T-helper 2 cell treated with Interferon-gamma antibody and Interleukin-4, amounts not matched to agents 5 μg/mL and 100 μg/mL, for 36 hours (primary cell): ENCODE data around the gene CTDSPL2.

Experiments used
- DNase-seq: peaks from one replicate; pipeline ENCODE4 v3.0.0; 2021; ENCODE audit warnings: low spot score
- H3K27ac Mint-ChIP-seq: one replicate; pipeline ENCODE4 v1.8.0; 2021; ENCODE audit warnings: mild to moderate bottlenecking, mixed read lengths
- H3K27me3 Mint-ChIP-seq: one replicate; pipeline ENCODE4 v1.8.0; 2021; ENCODE audit warnings: low read depth, mixed read lengths
- H3K36me3 Mint-ChIP-seq: one replicate; pipeline ENCODE4 v1.8.0; 2021; ENCODE audit warnings: low read depth, mixed read lengths
- H3K4me1 Mint-ChIP-seq: one replicate; pipeline ENCODE4 v1.8.0; 2021; ENCODE audit warnings: low read depth, mixed read lengths
- H3K4me3 Mint-ChIP-seq: one replicate; pipeline ENCODE4 v1.8.0; 2022; ENCODE audit warnings: mild to moderate bottlenecking, moderate library complexity, mixed read lengths
- H3K9me3 Mint-ChIP-seq: one replicate; pipeline ENCODE4 v1.8.0; 2021; ENCODE audit warnings: mixed read lengths

The CTDSPL2 gene

DNA sequence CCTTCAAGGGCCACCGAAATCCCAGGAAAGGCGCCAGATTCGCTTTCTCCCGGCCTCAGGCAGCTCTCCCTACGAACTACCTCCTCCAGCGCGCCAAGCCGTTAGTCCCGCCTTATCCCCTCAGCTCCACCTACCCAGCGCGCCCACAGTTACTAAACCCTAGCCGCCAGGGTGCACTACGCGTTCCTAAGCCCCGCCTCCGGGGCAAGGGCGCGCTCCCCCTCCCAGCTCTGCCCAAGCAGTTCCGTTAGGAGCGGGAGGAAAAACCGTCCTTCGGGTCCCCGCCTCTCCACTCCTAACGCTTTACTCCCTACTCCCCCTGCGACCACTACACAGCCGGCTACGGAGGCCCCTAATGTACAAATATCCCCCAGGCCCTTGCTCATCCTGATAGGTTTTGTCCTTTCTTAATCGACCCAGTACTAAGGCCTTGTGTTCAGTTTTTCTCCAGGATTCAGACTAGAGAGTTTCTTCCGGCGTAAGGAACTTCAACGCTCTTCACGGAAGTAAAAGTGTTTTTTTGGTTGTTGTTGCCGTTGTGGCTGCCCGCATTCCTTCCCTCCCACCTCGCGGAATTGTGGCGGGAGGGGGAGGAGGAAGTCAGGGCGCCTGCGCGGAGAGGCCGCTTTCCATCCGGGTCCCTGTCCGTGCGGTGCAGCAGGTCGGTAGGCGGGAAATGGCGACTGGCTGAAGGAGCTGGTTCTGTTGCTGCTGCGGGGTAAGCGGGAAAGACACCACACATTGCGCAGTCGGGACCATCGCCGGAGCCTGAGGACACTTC is at the start of gene CTDSPL2:
TSS of gene CTDSPL2 (plus strand) at position 655 of the 781 bp plus-strand sequence. CDS start 31,386 bp downstream, outside the sequence.
- H3K27me3 Mint-ChIP-seq: peaks cover 2% of the 10 kb centered on the region
- peaks cover 38% of the 10 kb centered on the region for H3K4me1 Mint-ChIP-seq
- peak; percentile 94 for DNase-seq
- peaks cover 17% of the 10 kb centered on the region for H3K36me3 Mint-ChIP-seq
- H3K4me3 Mint-ChIP-seq: peak within 1 kb of the TSS; percentile 98
- H3K9me3 Mint-ChIP-seq: no peaks in the 10 kb centered on the region
- peak within 1 kb of the TSS; percentile 99 for H3K27ac Mint-ChIP-seq

DNA sequence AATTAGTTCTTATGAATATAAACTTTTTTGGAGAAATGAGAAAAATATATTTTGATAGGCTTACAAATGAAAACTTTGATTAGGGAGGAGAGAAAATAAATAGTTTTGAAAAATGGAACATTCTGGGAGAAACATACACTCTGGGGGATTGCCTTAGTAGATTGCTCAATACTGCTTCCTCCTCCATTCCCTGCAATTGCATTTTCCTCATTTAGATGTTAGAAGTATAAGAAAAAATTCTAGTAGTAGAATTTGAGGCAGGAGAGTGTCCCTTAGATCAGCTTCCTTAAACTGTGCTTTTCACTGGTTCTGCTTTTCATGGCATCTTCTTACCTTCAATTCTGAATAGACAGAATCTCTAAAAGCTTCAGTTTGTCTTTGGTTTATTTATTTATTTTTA is 46.2 kb upstream of the CTDSPL2 start:
- no peak for DNase-seq
- Mint-ChIP-seq H3K9me3 (no peaks in the 10 kb centered on the region), H3K27ac (no peak overlapping the region), H3K27me3 (no peaks in the 10 kb centered on the region), H3K4me3 (no peak overlapping the region), H3K36me3 (peaks cover 28% of the 10 kb centered on the region), H3K4me1 (peaks cover 7% of the 10 kb centered on the region)

DNA sequence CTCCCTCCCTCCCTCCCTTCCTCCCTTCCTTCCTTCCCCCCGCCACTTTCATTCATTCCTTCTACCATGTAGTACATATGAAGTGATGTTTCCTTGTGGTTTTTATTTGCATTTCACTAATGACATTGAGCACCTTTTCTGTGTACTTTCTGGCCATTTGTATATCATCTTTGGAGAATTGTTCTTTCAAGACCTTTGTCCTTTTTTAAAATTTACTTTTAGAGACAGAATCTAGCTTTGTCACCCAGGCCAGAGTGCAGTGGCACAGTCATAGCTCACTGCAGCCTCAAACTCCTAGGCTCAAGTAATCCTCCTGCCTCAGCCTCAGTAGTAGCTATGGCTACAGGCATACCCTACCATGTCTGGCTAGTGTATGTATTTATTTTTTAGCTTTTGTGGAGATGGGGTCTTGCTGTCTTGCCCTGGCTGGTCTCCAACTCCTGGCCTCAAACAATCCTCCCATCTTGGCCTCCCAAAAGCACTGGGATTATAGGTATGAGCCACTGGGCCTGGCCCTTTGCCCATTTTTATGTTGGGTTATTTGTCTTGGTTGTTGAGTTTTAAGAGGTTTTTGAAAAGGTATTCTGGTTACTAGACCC is 42.0 kb upstream of the CTDSPL2 start:
- peak overlapping the region; percentile 73 for H3K27ac Mint-ChIP-seq
- no peaks in the 10 kb centered on the region for H3K9me3 Mint-ChIP-seq
- no peak overlapping the region for H3K4me3 Mint-ChIP-seq
- no peak for DNase-seq
- H3K36me3 Mint-ChIP-seq: peaks cover 25% of the 10 kb centered on the region
- H3K4me1 Mint-ChIP-seq: peaks cover 7% of the 10 kb centered on the region
- no peaks in the 10 kb centered on the region for H3K27me3 Mint-ChIP-seq

DNA sequence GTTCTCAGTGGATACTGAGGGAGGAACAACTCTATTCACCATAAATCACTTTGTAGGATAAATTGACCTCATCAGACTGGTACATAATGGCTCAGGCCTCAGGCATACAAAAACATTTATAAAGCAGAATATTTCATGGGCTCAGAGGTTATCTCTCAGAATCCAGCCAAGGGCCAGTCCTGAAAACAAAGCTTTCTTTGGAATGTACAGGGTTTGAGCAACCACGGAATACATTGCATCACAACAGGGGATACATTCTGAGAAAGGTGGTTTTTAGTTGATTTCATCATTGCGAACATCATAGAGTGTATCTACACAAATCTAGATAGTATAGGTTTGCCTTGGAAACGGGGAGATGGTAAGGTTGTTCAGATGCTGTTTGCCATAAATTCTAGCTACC is 33.4 kb upstream of the CTDSPL2 start:
- Mint-ChIP-seq H3K36me3 (peaks cover 4% of the 10 kb centered on the region), H3K9me3 (no peaks in the 10 kb centered on the region), H3K4me1 (peaks cover 11% of the 10 kb centered on the region), H3K27ac (no peak overlapping the region), H3K4me3 (no peak overlapping the region), H3K27me3 (no peaks in the 10 kb centered on the region)
- DNase-seq: no peak

DNA sequence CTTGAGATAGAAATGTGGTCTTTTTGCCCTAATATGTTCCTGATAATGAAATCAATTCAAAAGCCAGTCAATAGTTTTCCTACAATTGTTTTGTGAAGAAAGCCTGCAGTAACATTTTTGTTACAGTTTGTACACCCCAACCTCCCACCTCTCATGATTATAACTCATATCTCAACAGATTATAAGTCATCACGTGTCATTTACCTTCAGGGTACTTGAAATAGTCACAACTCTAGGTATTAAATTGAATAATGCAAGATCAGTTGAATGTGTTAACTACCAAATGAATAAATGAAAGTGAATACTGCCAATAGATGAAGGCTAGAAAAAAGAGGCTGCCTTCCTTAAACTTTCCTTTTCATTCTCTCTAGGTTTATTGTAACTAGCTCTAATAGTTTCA is 32.9 kb upstream of the CTDSPL2 start:
- H3K4me1 Mint-ChIP-seq: peaks cover 11% of the 10 kb centered on the region
- H3K9me3 Mint-ChIP-seq: no peaks in the 10 kb centered on the region
- no peak for DNase-seq
- H3K36me3 Mint-ChIP-seq: peaks cover 4% of the 10 kb centered on the region
- no peak overlapping the region for H3K4me3 Mint-ChIP-seq
- no peaks in the 10 kb centered on the region for H3K27me3 Mint-ChIP-seq
- H3K27ac Mint-ChIP-seq: no peak overlapping the region

DNA sequence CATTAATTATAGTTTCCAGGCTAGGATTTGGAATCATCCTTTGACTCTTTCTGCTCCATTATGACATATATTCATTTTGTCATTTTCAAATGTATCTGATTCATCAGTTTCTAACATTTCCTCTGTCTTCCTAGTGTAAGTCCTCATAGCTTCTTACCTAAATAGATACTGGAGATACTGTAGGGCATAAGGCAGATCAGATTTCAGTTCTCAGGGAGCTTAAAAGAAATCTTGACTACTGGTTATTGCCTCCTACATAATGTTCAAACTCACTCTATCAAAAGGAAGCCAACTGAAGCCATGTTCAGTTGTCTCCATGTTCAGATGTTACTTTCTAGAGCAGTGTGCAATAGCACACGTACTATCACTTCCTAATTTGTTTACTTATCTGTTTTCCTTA is 29.6 kb upstream of the CTDSPL2 start:
- no peak for DNase-seq
- Mint-ChIP-seq H3K27ac (no peak overlapping the region), H3K4me3 (no peak overlapping the region), H3K4me1 (peaks cover 11% of the 10 kb centered on the region), H3K9me3 (no peaks in the 10 kb centered on the region), H3K27me3 (no peaks in the 10 kb centered on the region), H3K36me3 (peaks cover 8% of the 10 kb centered on the region)

DNA sequence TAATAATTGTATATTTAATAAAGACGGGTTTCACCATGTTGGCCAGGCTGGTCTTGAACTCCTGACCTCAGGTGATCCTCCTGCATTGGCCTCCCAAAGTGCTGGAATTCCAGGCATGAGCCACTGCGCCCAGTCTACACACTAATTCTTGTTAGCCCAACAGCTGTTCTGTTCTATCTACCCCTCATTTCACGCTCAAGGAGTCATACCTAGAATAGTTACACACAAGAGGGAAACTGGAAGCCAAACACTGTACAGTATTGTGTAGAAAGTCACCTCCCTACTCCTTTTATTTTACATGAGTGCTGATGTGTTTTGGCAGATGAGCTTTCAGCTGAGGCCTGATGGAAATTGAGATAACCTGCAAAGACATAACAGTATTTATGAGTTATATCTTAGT is 13.4 kb upstream of the CTDSPL2 start:
- H3K27ac Mint-ChIP-seq: no peak overlapping the region
- peaks cover 3% of the 10 kb centered on the region for H3K4me1 Mint-ChIP-seq
- DNase-seq: peak; percentile 15
- no peaks in the 10 kb centered on the region for H3K27me3 Mint-ChIP-seq
- peaks cover 14% of the 10 kb centered on the region for H3K36me3 Mint-ChIP-seq
- no peaks in the 10 kb centered on the region for H3K9me3 Mint-ChIP-seq
- H3K4me3 Mint-ChIP-seq: no peak overlapping the region

DNA sequence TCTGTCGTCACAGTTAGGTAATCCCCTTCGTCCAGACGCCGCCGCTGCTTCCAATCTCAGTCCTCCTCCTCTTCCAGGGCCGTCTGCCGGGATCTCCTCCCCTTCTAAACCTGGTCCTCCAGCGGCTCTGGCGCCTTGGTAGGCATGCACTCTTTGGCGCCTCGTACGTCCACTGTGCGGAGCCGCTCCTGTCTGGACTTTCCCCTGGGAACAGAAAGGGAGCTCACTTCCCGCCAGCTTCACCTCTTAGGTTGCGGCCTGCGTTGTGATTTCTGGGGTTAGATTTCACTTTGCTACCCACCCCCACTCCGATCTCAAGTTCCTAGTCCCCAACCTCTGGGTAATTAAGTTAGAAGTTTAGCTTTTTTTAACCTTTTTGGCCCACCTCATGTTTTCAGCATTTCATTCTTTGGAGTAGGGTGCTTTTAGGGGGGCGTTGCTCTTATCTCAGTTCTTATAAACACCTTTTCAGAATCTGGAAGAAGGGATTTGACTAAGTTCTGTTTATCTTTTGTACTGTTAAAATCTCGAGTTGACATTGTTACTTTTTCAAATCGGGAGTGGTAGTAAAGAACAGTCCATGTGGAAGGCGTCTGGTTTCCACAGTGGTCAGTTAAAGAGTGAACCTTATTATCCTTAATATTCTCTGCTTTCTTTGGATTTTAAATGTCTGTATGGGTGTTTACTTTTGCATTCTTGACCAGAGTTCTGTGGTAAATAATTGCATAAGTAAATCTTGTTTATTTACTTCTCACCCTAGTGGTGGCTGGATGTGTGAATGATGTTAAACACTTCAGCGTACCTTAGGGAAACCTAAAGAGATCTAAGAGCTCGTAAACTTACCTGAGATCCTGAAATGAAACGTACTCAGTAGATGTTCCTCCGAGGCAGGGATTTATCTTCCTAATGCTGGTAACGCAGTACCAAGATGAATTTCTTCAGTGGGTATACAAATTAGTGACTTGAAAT is 611 bp downstream of the CTDSPL2 start:
- peak overlapping the region; percentile 99 for H3K27ac Mint-ChIP-seq
- H3K4me1 Mint-ChIP-seq: peaks cover 38% of the 10 kb centered on the region
- no peak for DNase-seq
- no peaks in the 10 kb centered on the region for H3K9me3 Mint-ChIP-seq
- H3K4me3 Mint-ChIP-seq: peak overlapping the region; percentile 98
- H3K36me3 Mint-ChIP-seq: peaks cover 21% of the 10 kb centered on the region
- H3K27me3 Mint-ChIP-seq: peaks cover 2% of the 10 kb centered on the region

DNA sequence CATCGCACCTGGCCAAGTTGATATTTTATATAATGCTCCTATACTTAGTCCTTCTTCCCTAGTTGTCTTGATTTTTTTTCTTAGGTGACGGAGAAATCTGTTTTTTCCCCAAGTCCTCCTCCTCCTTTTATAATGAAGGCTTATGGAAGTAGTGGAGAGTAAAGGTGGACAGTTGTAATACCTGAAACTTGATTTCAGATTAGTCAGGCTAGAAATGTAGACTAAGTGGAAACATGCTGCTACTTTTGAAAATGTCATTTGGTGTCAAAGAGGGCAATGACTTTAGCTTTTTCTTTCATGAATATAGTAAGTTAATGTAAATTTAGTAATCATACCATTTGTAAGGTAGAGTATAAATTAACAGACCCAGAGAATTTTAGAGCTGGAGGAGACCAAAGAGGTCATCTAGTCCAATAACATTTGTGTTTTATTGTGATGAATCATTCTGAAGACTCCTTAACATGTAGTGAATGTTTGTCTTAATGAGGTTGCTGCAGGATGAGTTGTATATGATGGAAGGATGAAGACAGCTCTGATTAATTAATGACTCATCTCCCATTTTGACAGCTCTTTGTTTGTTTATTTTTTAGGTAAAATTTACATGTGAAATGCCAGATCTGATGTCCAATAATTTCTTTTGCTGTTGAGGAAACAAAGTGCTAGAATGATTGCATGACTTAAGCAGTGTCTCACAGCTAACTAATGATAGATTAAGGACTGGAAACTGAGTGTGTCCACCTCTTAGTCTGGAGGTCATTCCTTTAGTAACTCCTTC is 8.7 kb downstream of the CTDSPL2 start:
- Mint-ChIP-seq H3K4me3 (no peak overlapping the region), H3K9me3 (no peaks in the 10 kb centered on the region), H3K27ac (no peak overlapping the region)

DNA sequence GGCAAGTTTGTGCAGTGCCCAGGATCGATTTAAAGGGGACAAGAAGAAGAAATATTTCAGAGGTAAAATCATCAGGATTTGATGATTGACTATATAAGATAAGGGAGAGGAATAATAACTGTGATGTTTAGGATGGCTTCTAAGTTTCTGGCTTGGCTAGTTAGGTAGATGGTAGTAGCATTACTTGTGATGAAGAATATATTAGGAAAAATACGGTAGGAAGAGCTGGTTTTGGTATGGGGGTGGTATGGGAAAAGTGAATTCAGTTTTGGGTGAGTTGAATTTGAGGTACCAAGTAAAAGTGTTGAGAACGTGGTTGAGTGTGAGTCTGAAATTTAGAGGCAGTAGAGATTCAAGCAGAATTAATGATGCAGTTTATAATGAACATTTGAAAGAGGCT is 11.0 kb downstream of the CTDSPL2 start:
- no peaks in the 10 kb centered on the region for H3K27me3 Mint-ChIP-seq
- no peak for DNase-seq
- H3K36me3 Mint-ChIP-seq: peaks cover 50% of the 10 kb centered on the region
- peaks cover 39% of the 10 kb centered on the region for H3K4me1 Mint-ChIP-seq
- H3K4me3 Mint-ChIP-seq: no peak overlapping the region
- no peak overlapping the region for H3K27ac Mint-ChIP-seq
- peaks cover 3% of the 10 kb centered on the region for H3K9me3 Mint-ChIP-seq

More for the DNA sequence above, 8.7 kb downstream of the CTDSPL2 start:
- no peaks in the 10 kb centered on the region for H3K27me3 Mint-ChIP-seq
- DNase-seq: no peak
- H3K36me3 Mint-ChIP-seq: peaks cover 42% of the 10 kb centered on the region
- H3K4me1 Mint-ChIP-seq: peaks cover 30% of the 10 kb centered on the region

DNA sequence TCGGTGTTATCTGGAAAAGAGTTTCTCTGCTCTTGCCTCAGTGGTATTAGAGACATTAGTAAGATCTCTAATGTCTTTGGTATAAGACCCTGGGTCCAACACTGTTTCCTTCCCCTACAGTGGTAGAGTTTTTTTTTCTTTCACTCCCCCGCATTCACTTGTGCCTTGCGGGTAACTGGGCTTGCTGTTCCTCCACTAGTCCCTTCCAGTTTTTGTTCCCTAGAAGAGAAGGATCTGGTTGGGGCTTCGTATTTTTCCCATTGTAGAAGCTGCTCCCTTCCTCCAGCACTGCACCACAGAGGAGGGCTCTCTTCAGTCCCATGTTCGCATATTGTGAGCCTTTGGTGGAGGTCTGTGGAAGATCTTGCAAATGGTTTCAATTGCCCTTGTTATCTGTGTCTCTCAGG is 13.7 kb downstream of the CTDSPL2 start:
- Mint-ChIP-seq H3K4me1 (peaks cover 35% of the 10 kb centered on the region), H3K9me3 (peaks cover 3% of the 10 kb centered on the region), H3K36me3 (peaks cover 51% of the 10 kb centered on the region), H3K4me3 (no peak overlapping the region), H3K27me3 (no peaks in the 10 kb centered on the region), H3K27ac (no peak overlapping the region)
- no peak for DNase-seq

DNA sequence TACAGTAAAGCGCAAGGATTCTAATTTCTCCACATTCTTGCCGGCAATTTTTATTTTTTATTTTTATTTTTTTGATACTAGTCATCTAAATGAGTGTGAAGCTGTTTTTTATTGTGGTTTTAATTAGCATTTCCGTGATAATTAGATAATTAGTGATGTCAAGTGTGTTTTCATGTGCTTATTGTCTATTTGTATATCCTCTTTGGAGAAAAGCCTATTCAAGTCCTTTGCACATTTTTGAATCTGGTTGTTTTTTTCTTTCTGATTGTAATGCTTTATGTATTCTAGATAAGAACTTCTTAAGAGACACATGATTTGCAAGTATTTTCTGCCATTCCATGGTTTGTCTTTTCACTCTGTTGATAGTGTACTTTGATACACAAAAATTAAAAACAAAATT is 16.1 kb downstream of the CTDSPL2 start:
- peaks cover 3% of the 10 kb centered on the region for H3K9me3 Mint-ChIP-seq
- peaks cover 26% of the 10 kb centered on the region for H3K4me1 Mint-ChIP-seq
- peaks cover 52% of the 10 kb centered on the region for H3K36me3 Mint-ChIP-seq
- DNase-seq: no peak
- no peaks in the 10 kb centered on the region for H3K27me3 Mint-ChIP-seq
- H3K4me3 Mint-ChIP-seq: no peak overlapping the region
- no peak overlapping the region for H3K27ac Mint-ChIP-seq

DNA sequence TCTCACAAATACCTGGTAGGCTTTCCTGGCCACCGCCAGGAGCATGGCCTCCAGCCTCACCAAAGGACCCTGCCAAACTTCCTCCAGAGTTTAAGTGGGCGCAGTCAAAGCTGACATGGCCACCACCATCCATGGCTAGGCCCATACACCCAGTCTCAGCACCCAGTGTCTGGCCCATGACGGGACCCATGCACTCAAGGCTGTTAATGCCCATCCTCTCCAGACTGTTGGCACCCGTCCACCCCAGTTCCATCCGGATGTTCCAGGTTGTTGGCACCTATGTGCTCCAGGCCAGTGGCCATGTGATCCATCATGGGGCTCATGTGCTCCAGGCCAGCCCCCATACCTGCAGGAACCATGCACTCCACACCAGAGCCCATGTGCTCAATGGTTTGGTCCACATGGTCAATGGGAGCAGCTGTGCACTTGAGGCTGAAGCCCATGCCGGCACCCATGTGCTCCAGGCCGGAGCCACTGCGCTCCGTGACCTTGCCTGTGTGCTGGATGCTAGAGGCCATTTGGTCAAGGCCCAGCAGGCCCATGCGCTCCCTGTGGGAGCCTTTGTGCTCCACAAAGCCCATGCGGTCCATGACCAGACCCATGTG is 20.4 kb downstream of the CTDSPL2 start:
- H3K9me3 Mint-ChIP-seq: no peaks in the 10 kb centered on the region
- DNase-seq: no peak
- no peak overlapping the region for H3K27ac Mint-ChIP-seq
- no peaks in the 10 kb centered on the region for H3K27me3 Mint-ChIP-seq
- H3K4me3 Mint-ChIP-seq: no peak overlapping the region
- H3K4me1 Mint-ChIP-seq: peaks cover 22% of the 10 kb centered on the region
- peaks cover 35% of the 10 kb centered on the region for H3K36me3 Mint-ChIP-seq
